Suppressor macrophage (primary cell): ENCODE results near the gene UCK1.

Source experiments
- DNase-seq, 4 experiments: peaks; one replicate each; pipeline ENCODE4 v3.0.0-alpha.2; 2020 to 2022

Gene UCK1

GRCh38 chr9:131496844-131497405 is 34.1 kb downstream of the UCK1 start:
- DNase-seq = no peak

DNA sequence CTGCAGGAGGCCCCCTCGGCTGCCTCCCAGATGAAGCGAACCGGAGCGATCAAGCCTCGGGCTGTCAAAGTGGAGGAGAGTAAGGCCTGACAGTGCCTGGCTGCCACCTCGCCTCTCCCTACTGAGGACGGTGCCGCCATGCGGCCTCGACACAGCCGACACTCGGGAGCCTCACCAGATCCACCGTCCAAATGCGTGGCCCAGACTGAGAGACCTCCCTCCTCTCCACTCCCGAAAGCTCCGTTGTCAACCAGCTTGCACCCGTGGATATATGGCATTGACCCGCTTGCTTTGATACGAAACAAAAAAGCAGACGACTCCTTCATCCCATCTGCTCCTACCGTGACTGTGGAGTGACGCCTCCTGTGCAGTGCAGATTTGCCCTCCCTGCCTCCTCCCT is 35.3 kb downstream of the UCK1 start:
- DNase-seq = no peak

DNA sequence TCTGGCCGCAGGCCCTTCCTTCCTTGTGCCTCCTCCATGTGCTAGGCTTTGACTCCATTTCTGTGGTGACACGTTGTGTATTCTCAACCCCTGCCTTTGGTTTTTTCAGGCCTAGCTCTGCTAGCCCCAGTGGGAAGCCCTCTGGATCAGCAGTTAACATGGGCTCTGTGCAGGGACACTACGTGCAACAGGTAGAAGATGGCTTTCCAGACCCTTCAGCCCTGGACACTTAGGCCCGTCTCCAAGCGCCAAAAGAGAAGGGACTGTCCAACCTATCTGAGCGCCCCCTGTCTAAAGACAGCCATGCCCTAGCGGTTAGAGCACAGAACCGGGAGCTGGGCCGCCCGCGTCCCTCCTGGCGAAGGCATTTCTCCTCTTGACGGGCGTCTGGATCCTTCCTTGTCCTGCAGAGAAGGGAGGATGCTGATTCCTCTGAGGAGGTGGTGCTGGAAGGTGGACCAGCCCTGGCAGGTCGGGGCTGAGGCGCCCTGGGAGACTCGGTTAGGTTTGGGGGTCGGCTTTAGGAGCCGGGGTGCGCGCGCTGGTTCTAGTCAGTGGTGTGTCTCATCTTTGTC is 36.7 kb downstream of the UCK1 start:
- no peak for DNase-seq

DNA sequence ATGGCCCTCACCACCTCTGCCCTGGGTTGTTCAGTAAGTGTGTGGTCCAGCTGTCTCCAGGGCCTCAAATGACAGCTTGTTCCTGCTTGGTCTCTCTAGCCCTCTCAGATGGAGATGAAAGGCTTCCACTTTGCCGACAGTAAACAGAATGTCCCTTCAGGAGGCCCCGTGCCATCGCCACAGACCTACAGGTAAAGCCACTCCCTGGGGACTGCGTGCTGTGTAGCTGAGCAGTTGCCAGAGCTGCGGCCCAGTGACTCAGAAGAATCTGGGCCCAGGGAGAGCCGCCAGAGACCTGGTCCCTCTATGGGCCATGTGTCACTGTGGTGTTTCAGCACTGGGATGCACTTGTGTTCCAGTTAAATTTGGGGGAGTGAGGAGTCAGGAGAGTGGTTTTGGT is 39.0 kb downstream of the UCK1 start:
- DNase-seq = no peak

- no peak for DNase-seq
Observed at GRCh38 chr9:131491001-131491710, 39.9 kb downstream of the UCK1 start.

DNA sequence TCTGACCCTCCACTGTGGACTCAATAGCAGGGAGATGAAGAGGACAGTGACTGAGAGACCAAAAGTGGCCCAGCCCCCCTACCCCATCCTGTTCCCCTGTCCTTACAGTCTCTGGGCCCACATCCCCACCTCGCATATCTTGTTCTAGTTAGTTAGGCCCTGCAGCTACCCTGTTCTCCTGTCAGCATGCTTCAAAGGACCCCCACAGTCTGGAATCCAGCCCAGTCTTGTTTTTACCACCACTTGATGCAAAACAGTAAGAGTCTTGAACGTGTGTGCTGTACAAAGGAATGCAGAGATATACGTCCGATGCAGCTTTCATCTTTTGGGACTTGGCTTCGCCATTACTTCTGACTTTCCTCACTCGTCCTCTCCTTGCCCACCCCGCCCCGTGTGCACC is 40.5 kb downstream of the UCK1 start:
- no peak for DNase-seq

GRCh38 chr9:131487621-131488031 is 43.4 kb downstream of the UCK1 start:
- no peak for DNase-seq

- DNase-seq = no peak
Observed at GRCh38 chr9:131487001-131487400, 44.1 kb downstream of the UCK1 start.

DNA sequence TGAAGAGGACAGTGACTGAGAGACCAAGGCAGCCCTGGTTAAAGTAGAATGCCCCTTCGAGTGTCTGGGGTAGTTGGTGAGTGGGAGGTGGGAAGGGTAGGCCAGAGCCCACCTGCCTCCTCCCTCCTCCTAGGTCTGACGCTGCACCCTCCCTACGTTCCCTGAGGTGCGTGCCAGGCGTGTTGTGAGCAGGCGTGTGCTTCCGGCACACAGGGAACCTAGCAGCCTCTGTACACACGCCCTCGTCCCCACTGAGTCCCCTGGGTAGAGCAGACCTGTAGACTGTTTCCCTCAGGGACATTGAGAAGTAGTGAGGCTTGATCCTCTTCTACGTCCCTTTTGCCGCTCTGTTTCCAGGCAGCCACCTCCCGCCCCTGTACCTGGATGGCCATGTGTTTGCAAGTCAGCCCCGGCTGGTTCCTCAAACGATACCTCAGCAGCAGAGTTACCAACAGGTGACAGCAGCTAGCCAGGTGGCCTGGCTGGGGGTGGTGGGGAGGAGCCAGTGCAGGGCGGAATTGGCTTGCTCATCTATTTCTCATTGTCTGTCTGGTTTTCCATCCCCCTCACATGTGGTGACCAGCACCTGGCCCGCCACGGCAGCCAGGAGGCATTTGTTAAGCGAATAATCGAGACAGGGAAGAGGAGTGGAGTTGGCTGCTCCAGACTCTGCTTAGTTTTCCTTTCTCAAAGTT is 45.2 kb downstream of the UCK1 start:
- DNase-seq = no peak

GRCh38 chr9:131485206-131485605 is 45.9 kb downstream of the UCK1 start:
- no peak for DNase-seq

DNA sequence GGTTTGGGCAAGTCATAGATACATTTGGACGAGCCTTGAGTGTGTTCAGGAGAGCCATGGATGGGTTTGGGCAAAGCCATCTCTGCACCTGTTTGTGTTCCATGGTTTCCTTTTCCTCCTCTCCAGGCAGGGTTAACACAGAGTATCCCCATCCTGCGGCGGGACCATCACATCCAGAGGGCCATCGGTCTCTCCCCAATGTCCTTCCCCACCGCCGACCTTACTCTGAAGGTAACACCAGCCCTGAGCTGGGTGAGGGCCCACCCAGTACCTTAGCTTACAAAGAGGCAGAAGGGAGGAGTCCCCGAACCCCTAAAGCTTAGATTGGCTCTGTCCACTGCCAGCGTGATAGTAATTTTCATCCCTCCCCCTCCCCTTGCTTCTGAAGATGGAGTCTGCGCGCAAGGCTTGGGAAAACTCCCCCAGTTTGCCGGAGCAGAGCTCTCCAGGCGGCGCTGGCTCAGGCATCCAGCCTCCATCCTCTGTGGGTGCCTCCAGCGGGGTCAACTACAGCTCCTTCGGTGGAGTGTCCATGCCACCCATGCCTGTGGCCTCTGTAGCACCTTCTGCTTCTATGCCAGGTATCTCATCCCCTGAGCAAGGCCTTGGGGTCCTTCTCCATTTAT is 46.4 kb downstream of the UCK1 start:
- DNase-seq = no peak

- no peak for DNase-seq
Observed at GRCh38 chr9:131484051-131484445, 47.0 kb downstream of the UCK1 start.

DNA sequence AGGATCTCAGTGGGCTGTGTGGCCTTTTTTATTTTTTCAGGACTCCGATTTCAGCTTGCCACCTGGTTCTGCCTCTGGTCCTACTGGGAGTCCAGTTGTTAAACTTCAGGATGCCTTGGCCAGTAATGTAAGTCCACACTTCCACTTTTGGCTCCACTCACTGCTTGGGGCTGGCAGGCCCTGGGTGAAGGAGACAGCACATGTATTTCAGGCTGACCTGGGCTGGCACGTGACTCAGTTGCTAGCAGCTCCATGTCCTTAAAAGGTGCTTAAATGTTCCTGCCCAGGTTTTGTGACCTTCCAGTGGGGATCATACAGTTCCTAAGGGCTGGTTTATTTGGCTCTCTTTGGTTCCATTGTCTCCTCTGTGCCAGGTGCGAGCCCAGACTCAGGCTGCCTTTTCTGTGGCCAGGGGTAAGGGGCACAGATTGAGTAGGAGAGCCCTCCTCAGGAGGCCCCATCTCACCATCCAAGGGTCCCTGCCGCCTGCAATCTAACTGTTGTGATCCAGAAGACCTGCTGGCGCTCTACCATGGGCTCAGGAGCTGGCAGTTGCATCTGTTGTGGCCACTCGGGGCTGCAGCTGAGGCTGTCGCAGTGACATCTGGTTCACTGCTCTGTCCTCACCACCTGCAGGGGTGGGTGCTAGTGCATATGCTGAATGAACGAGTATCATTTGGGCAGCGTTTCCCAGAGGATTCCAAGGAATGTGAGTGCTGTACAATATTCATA is 47.6 kb downstream of the UCK1 start:
- DNase-seq = no peak

- no peak for DNase-seq
Observed at GRCh38 chr9:131482343-131483006, 48.6 kb downstream of the UCK1 start.

- no peak for DNase-seq
Observed at GRCh38 chr9:131481441-131482342, 49.4 kb downstream of the UCK1 start.

DNA sequence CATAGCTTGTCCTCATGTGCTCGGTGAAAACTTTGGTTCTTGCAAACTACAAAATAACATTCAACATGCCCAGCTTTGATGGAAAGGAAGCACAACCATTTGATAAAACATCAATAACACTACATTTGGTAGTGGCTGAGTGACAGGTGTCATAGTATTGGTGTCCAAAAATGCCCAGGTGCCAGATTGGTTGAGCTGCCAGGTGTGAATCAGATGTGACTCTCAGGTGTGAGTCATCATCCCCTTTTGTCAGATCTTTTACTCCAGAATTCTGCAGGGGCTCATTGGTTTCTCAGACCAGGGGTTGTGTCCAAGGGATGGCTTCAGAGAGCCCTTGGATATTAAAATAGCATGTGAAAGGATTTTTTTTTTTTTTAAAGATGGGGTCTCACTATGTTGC is 50.8 kb downstream of the UCK1 start:
- DNase-seq = no peak

DNA sequence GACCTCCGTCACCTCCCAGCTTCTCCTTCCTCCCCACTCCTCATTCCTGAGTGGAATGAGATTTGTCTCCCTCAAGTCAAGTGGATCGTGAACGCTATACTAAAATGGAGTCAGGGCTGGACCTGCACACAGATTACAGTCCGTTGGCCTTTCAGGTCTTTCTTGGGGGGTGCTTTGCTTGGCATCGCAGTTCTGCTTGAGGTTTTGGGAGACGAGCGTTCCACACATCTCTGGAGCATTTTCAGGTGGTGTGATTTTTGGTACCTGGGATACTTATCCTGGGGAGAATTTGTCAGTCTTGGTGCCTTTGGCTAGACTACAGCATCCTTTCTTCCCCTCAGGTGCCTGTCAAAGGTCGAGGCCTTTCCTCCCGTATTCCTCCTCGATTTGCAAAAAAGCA is 52.2 kb downstream of the UCK1 start:
- DNase-seq = no peak

DNA sequence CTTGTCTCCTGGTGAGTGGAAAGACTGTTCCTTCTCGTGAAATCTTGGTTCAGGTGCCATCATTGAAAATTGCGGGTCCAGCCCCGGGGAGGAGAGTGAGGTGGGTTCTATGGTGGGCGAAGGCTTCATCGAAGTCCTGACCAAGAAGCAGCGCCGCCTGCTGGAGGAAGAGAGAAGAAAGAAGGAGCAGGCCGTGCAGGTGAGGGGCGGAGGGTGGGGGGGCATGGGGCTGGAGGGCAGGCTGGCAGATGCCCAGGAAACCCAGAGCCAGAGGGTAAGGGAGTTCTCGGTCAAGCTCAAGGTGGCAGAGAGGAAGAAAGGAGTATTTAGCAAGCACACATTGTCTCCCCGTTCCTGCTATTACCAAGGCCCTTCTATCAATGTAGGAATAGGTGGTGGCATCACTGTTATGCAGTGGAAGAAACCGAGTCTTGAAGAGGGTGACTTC is 52.6 kb downstream of the UCK1 start:
- peak; percentile 14 to 59 (median 36) for DNase-seq

DNA sequence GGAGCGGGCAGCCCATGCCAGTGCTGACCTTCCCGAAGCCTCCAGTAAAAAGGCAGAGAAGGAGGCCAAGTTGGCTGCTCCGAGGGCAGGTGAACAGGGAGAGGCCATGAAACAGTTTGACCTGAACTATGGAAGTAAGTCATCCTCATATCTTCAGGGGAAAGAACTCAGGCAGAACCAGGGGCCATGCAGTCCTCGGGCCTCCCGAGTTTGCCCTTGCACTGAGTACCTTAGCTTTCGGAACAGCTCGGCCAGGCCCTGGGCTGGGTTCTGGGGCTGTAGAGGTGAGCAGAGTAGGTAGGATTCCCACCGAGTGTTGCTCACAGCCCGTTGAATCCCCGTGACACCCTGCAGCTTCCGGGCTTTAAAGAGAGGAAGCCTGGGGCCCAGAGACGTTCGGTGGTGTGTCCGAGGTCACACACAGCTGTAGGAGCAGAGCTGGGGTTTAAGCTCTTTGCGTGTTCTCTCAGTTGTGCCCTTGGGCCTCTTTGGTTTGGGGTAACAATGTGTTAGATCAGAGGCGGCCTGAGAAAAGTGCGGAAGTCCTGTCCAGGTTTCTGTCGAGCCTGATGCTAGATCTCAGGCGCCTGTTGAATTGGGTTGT is 53.1 kb downstream of the UCK1 start:
- DNase-seq = no peak

- DNase-seq = no peak
Observed at GRCh38 chr9:131477367-131477766, 53.7 kb downstream of the UCK1 start.
